Transverse colon (tissue), 4 donors: Measurements from ENCODE around the gene MAGI1. TPM values are rescaled to one million over a fixed set of nuclear protein-coding genes. Genes with fewer than 3 reads are reported as not detected.

Experiments used
- DNase-seq: peaks from one replicate; pipeline ENCODE4 v3.0.0-alpha.2; 2019
- H3K27ac ChIP-seq, 4 donors: fragments of 200-600 bp; sonication (generic); 2 replicates each; pipeline ENCODE4 v1.5.1; 2016 to 2018; ENCODE audit warnings: inconsistent platforms in 4 of 4
- H3K27me3 ChIP-seq: fragments of 200-600 bp; sonication (generic); 2 replicates; pipeline ENCODE4 v1.5.1; 2017; ENCODE audit warnings: inconsistent platforms
- H3K36me3 ChIP-seq, 4 donors: fragments of 200-600 bp; sonication (generic); 2 replicates each; pipeline ENCODE4 v1.5.1; 2017 to 2019; ENCODE audit warnings: inconsistent platforms in 4 of 4
- H3K4me1 ChIP-seq, 4 donors: fragments of 200-600 bp; sonication (generic); 2 replicates each; pipeline ENCODE4 v1.5.1; 2017 to 2020; ENCODE audit warnings: inconsistent platforms in 4 of 4
- H3K4me3 ChIP-seq, 4 donors: fragments of 200-600 bp; sonication (generic); 1 replicate in 1 of 4; 2 replicates in 3 of 4; pipeline versions ENCODE4 v1.5.1 to v1.6.1; 2017 to 2019; ENCODE audit warnings: inconsistent platforms in 4 of 4
- H3K9me3 ChIP-seq, 2 donors: fragments of 200-600 bp; sonication (generic); 2 replicates each; pipeline ENCODE4 v1.5.1; 2017 to 2019; ENCODE audit warnings: inconsistent platforms in 2 of 2
- CTCF ChIP-seq, 5 experiments: fragments of 200-600 bp in 3 of 5; fragments of 450-650 bp in 2 of 5; sonication (generic) in 3 of 5; IDR thresholded peaks; 1 replicate in 2 of 5; 2 replicates in 3 of 5; pipeline ENCODE4 v1.5.1; 2016 to 2017; ENCODE audit warnings: antibody characterized with exemption in 5 of 5, inconsistent platforms in 3 of 5, mild to moderate bottlenecking in 2 of 5, moderate library complexity in 1 of 5
- EP300 ChIP-seq: sonication (generic); formaldehyde crosslinking; IDR thresholded peaks from one replicate; pipeline ENCODE4 v1.6.1; 2017; ENCODE audit warnings: antibody characterized with exemption, low read depth
- POLR2A ChIP-seq: fragments of 450-650 bp; IDR thresholded peaks from one replicate; pipeline ENCODE4 v1.6.1; 2016; ENCODE audit warnings: antibody characterized with exemption, mild to moderate bottlenecking, moderate library complexity
- POLR2AphosphoS5 ChIP-seq, 3 donors: sonication (generic); formaldehyde crosslinking; IDR thresholded peaks; one replicate each; pipeline ENCODE4 v1.6.1; 2016; ENCODE audit warnings: antibody characterized with exemption in 3 of 3
- WGBS, 2 donors: methylation state at CpG; one replicate each; pipeline ENCODE4 v1.1.5; 2018; ENCODE audit warnings: low coverage in 1 of 2; 5-methylcytosine and 5-hydroxymethylcytosine counted together
- in situ Hi-C, 4 donors: fragments of 200-750 bp; cut with MboI; loops; one replicate each; pipeline versions ENCODE4 v1.15.0 to v1.15.1; 2017; ENCODE audit warnings: low sequenced_read_pairs in 3 of 4, low pct_ligation_motif_present in 1 of 4, low pct_unique_long_range_greater_than_20kb in 1 of 4
- intact Hi-C: fragments of 100-400 bp; cut with DNase I; formaldehyde crosslinking; loops from one replicate; pipeline ENCODE4 v1.15.1; 2023; ENCODE audit warnings: low total_unique reads
- total RNA-seq, 4 donors: library from RNA; depleted of rRNA; stranded (reverse); fragments of >200 nt; gene quantifications; one replicate each; pipeline ENCODE4 v1.1.0, GENCODE V29; 2016

The MAGI1 gene
- total RNA-seq, 4 donors from 2014 or later: 50.8 to 190 (median 67.4) TPM

- intact Hi-C loops: no loop called here
- no peaks in the 10 kb centered on the region for H3K36me3 ChIP-seq
- H3K27ac ChIP-seq: no peak overlapping the region
- in situ Hi-C loops: loop anchor here (25.0 kb wide), 2 partner anchors 310 to 1210 kb away; no protein-coding TSS in a partner anchor
- no peaks in the 10 kb centered on the region for H3K9me3 ChIP-seq
- no peak for DNase-seq
- H3K27me3 ChIP-seq: no peaks in the 10 kb centered on the region
- TF ChIP-seq CTCF (IDR thresholded peaks at IDR 0.05): no peak
- TF ChIP-seq EP300: no peak
- no peak for TF ChIP-seq POLR2AphosphoS5 (IDR thresholded peaks at IDR 0.05)
- TF ChIP-seq POLR2A: no peak
- no peak overlapping the region for H3K4me3 ChIP-seq
- WGBS, 2 donors: 73 to 83% methylated on average over 3 to 4 of the region's 4 CpGs
- H3K4me1 ChIP-seq: no peaks in the 10 kb centered on the region
Measured at GRCh38 chr3:65746848-65747247, 291.9 kb downstream of the MAGI1 start.

- in situ Hi-C loops: loop anchor here (25.0 kb wide), 2 partner anchors 308 to 1208 kb away; no protein-coding TSS in a partner anchor
Measured at GRCh38 chr3:65745306-65745705, 293.4 kb downstream of the MAGI1 start.

GRCh38 chr3:65742914-65743313 lies 295.8 kb downstream of the MAGI1 start:
- in situ Hi-C loops: loop anchor here (25.0 kb wide), 2 partner anchors 306 to 1206 kb away; no protein-coding TSS in a partner anchor
- Histone ChIP-seq H3K4me3 (no peak overlapping the region), H3K36me3 (no peaks in the 10 kb centered on the region), H3K4me1 (no peaks in the 10 kb centered on the region), H3K9me3 (no peaks in the 10 kb centered on the region), H3K27ac (no peak overlapping the region), H3K27me3 (no peaks in the 10 kb centered on the region)
- DNase-seq: no peak
- 72% methylated on average over 1 of the region's 1 CpG for WGBS, 2 donors
- intact Hi-C loops: no loop called here
- TF ChIP-seq POLR2A (no peak), EP300 (no peak), POLR2AphosphoS5 (IDR thresholded peaks at IDR 0.05) (no peak), CTCF (IDR thresholded peaks at IDR 0.05) (no peak)

More at GRCh38 chr3:65745306-65745705, 293.4 kb downstream of the MAGI1 start:
- no peaks in the 10 kb centered on the region for H3K36me3 ChIP-seq
- H3K4me1 ChIP-seq: no peaks in the 10 kb centered on the region
- H3K27me3 ChIP-seq: no peaks in the 10 kb centered on the region
- H3K4me3 ChIP-seq: no peak overlapping the region
- no peaks in the 10 kb centered on the region for H3K9me3 ChIP-seq
- TF ChIP-seq EP300 (no peak), CTCF (IDR thresholded peaks at IDR 0.05) (no peak), POLR2A (no peak), POLR2AphosphoS5 (IDR thresholded peaks at IDR 0.05) (no peak)
- no peak for DNase-seq
- intact Hi-C loops: no loop called here
- 85% methylated on average over 2 of the region's 2 CpGs; no CpG with 5 or more reads in 1 of the 2 donors for WGBS, 2 donors
- H3K27ac ChIP-seq: no peak overlapping the region

GRCh38 chr3:65741540-65741939 lies 297.2 kb downstream of the MAGI1 start:
- no peak for TF ChIP-seq CTCF (IDR thresholded peaks at IDR 0.05)
- TF ChIP-seq EP300: no peak
- no peak for TF ChIP-seq POLR2A
- no peak for TF ChIP-seq POLR2AphosphoS5 (IDR thresholded peaks at IDR 0.05)
- in situ Hi-C loops (loop anchor here (25.0 kb wide), 2 partner anchors 304 to 1204 kb away; no protein-coding TSS in a partner anchor), intact Hi-C loops (no loop called here)
- Histone ChIP-seq H3K4me3 (no peak overlapping the region), H3K27me3 (no peaks in the 10 kb centered on the region), H3K27ac (no peak overlapping the region), H3K9me3 (no peaks in the 10 kb centered on the region), H3K4me1 (no peaks in the 10 kb centered on the region), H3K36me3 (no peaks in the 10 kb centered on the region)
- DNase-seq: no peak
- 80 to 86% methylated on average over 3 to 4 of the region's 4 CpGs for WGBS, 2 donors
